Body of pancreas (tissue), 4 donors: ENCODE data around the gene CREB5. TPM values are rescaled to one million over a fixed set of nuclear protein-coding genes. Genes with fewer than 3 reads are reported as not detected.

ENCODE experiments used
- ATAC-seq: fragments of 150-250 bp; one replicate; pipeline ENCODE4 v1.9.1; 2016
- DNase-seq, 4 donors: peaks; one replicate each; pipeline ENCODE4 v3.0.0-alpha.2; 2019
- H3K27ac ChIP-seq, 4 donors: fragments of 200-600 bp; sonication (generic); 1 replicate in 3 of 4; 2 replicates in 1 of 4; pipeline versions ENCODE4 v1.5.1 to v1.6.1; 2016 to 2019; ENCODE audit warnings: mild to moderate bottlenecking in 1 of 4, mixed read lengths in 1 of 4, moderate library complexity in 1 of 4
- H3K27me3 ChIP-seq, 2 donors: fragments of 200-600 bp; sonication (generic); one replicate each; pipeline ENCODE4 v1.6.0; 2016; ENCODE audit warnings: mild to moderate bottlenecking in 1 of 2
- H3K36me3 ChIP-seq, 2 donors: fragments of 200-600 bp; sonication (generic); replicated peaks in 1 of 2; 2 replicates each; pipeline ENCODE4 v1.5.1; 2016; ENCODE audit warnings: low read depth in 2 of 2; ENCODE audit not compliant: insufficient read depth in 1 of 2
- H3K4me1 ChIP-seq: fragments of 200-600 bp; sonication (generic); one replicate; pipeline ENCODE4 v1.6.0; 2016
- H3K4me3 ChIP-seq, 2 donors: fragments of 200-600 bp; sonication (generic); 1 replicate in 1 of 2; 2 replicates in 1 of 2; pipeline ENCODE4 v1.5.1; 2016 to 2019
- H3K9me3 ChIP-seq, 3 donors: fragments of 200-600 bp; sonication (generic); 1 replicate in 2 of 3; 2 replicates in 1 of 3; pipeline ENCODE4 v1.5.1; 2016
- POLR2A ChIP-seq, 3 donors: fragments of 450-650 bp; IDR thresholded peaks; one replicate each; pipeline ENCODE4 v1.6.1; 2016; ENCODE audit warnings: antibody characterized with exemption in 3 of 3, mild to moderate bottlenecking in 2 of 3
- WGBS, 2 donors: methylation state at CpG; one replicate each; pipeline ENCODE4 v1.1.5; 2017; 5-methylcytosine and 5-hydroxymethylcytosine counted together
- intact Hi-C: fragments of 100-400 bp; cut with DNase I; formaldehyde crosslinking; loops from one replicate; pipeline ENCODE4 v1.15.1; 2023
- total RNA-seq, 2 donors: library from RNA; depleted of rRNA; stranded (reverse); fragments of >200 nt; gene quantifications; one replicate each; pipeline ENCODE4 v1.1.0, GENCODE V29; 2016
- TF ChIP-seq, protein P1 (sequence below), 7 experiments: fragments of 450-650 bp in 4 of 7; fragments of 200-600 bp in 3 of 7; sonication (generic) in 3 of 7; IDR thresholded peaks; one replicate each; pipeline ENCODE4 v1.5.1; 2016 to 2019; ENCODE audit warnings: antibody characterized with exemption in 7 of 7

The CREB5 gene
- total RNA-seq, 2 donors from 2014 or later, result 10.4 to 25.7 TPM

GRCh38 chr7:28621369-28621841 is 209.1 kb downstream of the CREB5 start:
- peak overlapping the region; percentile 19 to 72 (median 54) for H3K27ac ChIP-seq
- WGBS, 2 donors, result 36 to 42% methylated on average over 6 of the region's 6 CpGs

GRCh38 chr7:28623105-28623730 is 210.9 kb downstream of the CREB5 start:
- DNase-seq, result no peak
- intact Hi-C loops, result no loop called here
- peaks cover 2% of the 10 kb centered on the region for H3K4me1 ChIP-seq
- H3K9me3 ChIP-seq, result no peaks in the 10 kb centered on the region
- H3K27me3 ChIP-seq, result no peaks in the 10 kb centered on the region
- H3K4me3 ChIP-seq, result no peak overlapping the region
- WGBS, 2 donors, result 64 to 74% methylated on average over 5 of the region's 5 CpGs
- H3K27ac ChIP-seq, result no peak overlapping the region
- no peak for TF ChIP-seq POLR2A (IDR thresholded peaks at IDR 0.05)
- TF ChIP-seq, protein P1, sequence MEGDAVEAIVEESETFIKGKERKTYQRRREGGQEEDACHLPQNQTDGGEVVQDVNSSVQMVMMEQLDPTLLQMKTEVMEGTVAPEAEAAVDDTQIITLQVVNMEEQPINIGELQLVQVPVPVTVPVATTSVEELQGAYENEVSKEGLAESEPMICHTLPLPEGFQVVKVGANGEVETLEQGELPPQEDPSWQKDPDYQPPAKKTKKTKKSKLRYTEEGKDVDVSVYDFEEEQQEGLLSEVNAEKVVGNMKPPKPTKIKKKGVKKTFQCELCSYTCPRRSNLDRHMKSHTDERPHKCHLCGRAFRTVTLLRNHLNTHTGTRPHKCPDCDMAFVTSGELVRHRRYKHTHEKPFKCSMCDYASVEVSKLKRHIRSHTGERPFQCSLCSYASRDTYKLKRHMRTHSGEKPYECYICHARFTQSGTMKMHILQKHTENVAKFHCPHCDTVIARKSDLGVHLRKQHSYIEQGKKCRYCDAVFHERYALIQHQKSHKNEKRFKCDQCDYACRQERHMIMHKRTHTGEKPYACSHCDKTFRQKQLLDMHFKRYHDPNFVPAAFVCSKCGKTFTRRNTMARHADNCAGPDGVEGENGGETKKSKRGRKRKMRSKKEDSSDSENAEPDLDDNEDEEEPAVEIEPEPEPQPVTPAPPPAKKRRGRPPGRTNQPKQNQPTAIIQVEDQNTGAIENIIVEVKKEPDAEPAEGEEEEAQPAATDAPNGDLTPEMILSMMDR (IDR thresholded peaks at IDR 0.05), result no peak
- no peaks in the 10 kb centered on the region for H3K36me3 ChIP-seq
- no peak for ATAC-seq

More at GRCh38 chr7:28621369-28621841, 209.1 kb downstream of the CREB5 start:
- Histone ChIP-seq H3K36me3 (no peaks in the 10 kb centered on the region), H3K27me3 (no peaks in the 10 kb centered on the region), H3K4me3 (no peak overlapping the region), H3K4me1 (peaks cover 3% of the 10 kb centered on the region), H3K9me3 (no peaks in the 10 kb centered on the region)
- DNase-seq (peak in 1 of 4 donors; percentile 15), ATAC-seq (peak; percentile 71)
- intact Hi-C loops, result no loop called here
- no peak for TF ChIP-seq POLR2A (IDR thresholded peaks at IDR 0.05)
- TF ChIP-seq, protein P1 (IDR thresholded peaks at IDR 0.05), result no peak

DNA sequence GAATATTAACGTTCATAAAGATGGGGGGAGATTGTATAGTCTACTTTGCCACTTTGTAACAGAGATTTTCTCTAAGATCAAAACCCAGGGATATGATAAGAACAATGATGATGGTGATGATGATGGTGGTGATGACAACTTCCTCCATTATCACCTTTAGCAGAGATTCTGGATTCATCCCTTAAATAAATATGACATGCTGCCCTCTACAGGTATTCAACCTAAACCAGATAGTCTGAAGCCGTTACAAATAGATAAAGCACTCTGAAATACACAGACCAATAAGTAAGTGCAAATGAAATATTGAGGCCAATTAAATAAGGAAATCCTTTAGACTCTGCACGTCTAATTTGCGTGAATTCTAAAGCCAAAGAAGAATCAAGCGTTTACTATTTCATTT is 211.5 kb downstream of the CREB5 start:
- ATAC-seq (no peak), DNase-seq (no peak)
- intact Hi-C loops, result no loop called here
- TF ChIP-seq POLR2A (IDR thresholded peaks at IDR 0.05), result no peak
- TF ChIP-seq, protein P1 (IDR thresholded peaks at IDR 0.05), result peak in 1 of 7 experiments; percentile 11
- Histone ChIP-seq H3K4me3 (no peak overlapping the region), H3K27ac (no peak overlapping the region), H3K27me3 (no peaks in the 10 kb centered on the region), H3K9me3 (no peaks in the 10 kb centered on the region), H3K36me3 (no peaks in the 10 kb centered on the region), H3K4me1 (no peaks in the 10 kb centered on the region)
- 25 to 36% methylated on average over 5 of the region's 5 CpGs for WGBS, 2 donors

DNA sequence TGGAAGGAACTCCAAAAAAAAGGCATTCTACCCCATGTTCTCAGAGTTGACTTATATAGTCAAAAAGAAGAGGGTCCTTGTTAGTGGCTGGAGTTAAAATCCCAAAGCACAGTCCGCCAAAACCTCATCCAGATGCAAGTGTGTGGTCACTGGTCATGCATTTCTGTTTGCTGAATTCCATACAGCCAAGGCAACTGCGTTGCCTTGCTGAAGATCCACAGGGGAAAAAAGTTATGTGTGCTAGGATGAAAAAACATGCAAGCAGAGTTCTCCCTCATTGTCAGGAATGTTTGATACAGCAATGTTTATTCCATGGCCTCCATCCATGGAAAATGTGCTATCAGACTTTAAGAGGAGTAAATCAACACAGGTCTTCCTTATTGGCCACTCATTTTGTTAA is 213.1 kb downstream of the CREB5 start:
- no peak for TF ChIP-seq POLR2A (IDR thresholded peaks at IDR 0.05)
- TF ChIP-seq, protein P1 (IDR thresholded peaks at IDR 0.05), result no peak
- Histone ChIP-seq H3K27ac (no peak overlapping the region), H3K9me3 (no peaks in the 10 kb centered on the region), H3K27me3 (no peaks in the 10 kb centered on the region), H3K36me3 (no peaks in the 10 kb centered on the region), H3K4me3 (no peak overlapping the region), H3K4me1 (no peaks in the 10 kb centered on the region)
- intact Hi-C loops, result no loop called here
- ATAC-seq, result no peak
- no peak for DNase-seq
- 66 to 76% methylated on average over 2 of the region's 2 CpGs for WGBS, 2 donors

GRCh38 chr7:28626221-28626620 is 213.9 kb downstream of the CREB5 start:
- Histone ChIP-seq H3K27ac (no peak overlapping the region), H3K4me1 (no peaks in the 10 kb centered on the region)
- TF ChIP-seq, protein P1 (IDR thresholded peaks at IDR 0.05), result no peak
- TF ChIP-seq POLR2A (IDR thresholded peaks at IDR 0.05), result no peak

More at GRCh38 chr7:28626221-28626620, 213.9 kb downstream of the CREB5 start:
- intact Hi-C loops, result no loop called here
- 25 to 47% methylated on average over 1 of the region's 1 CpG for WGBS, 2 donors
- no peaks in the 10 kb centered on the region for H3K36me3 ChIP-seq
- H3K27me3 ChIP-seq, result no peaks in the 10 kb centered on the region
- no peak for DNase-seq
- ATAC-seq, result no peak
- H3K9me3 ChIP-seq, result no peaks in the 10 kb centered on the region
- no peak overlapping the region for H3K4me3 ChIP-seq
